ENCODE results near the gene AGTPBP1. TPM values are rescaled to one million over a fixed set of nuclear protein-coding genes. Genes with fewer than 3 reads are reported as not detected.

Gene AGTPBP1
- polyA plus RNA-seq, 4 donors, result 14.2 to 30.4 (median 28.1) TPM

DNA sequence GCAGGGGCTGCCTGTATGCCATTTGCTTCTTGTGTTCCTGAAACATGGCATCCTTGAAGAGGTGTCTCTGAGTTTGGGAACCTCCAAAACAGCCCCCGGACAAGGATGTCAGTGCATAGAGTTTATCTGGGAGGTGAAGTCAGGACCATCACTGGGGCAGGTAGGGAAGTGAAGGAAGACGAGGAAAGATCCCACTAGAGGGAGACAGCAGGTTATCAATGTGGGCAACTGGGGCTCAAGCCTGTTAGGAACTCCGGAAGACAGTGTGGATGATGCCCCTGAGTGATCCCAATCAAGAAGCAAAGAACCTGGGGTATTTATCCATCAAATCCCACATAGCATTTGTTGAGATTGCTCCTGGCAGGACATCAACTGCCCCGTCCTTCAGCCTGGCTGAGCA is 233.1 kb downstream of the AGTPBP1 start:
- DNase-seq (ENCODE audit: low read depth in 4 of 4, low spot score in 3 of 4), result no peak

DNA sequence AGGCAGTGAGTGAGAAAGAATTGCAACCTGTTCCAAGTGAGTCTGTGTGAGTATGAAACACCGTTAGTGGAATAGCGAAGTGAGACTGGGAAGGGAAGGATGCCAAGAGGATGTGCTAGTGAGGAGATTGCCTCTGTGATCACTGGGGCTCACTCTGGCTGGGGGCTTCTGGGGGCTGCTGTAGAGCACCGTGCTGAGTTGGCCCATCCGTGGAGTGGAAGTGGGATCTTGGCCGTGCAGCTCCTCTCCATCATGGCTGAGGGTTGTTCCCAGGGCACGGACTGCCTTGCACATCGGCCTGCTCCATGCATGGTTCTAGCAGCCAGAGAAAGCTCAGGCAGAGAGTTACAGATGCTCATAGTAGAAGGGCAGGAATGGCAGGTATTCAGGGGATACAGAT is 236.1 kb downstream of the AGTPBP1 start:
- DNase-seq (ENCODE audit: low read depth in 4 of 4, low spot score in 3 of 4), result no peak

GRCh38 chr9:85502815-85503655 is 238.7 kb downstream of the AGTPBP1 start:
- DNase-seq (ENCODE audit: low read depth in 4 of 4, low spot score in 3 of 4), result no peak

GRCh38 chr9:85501882-85502281 is 239.9 kb downstream of the AGTPBP1 start:
- no peak for DNase-seq (ENCODE audit: low read depth in 4 of 4, low spot score in 3 of 4)

GRCh38 chr9:85501456-85501855 is 240.3 kb downstream of the AGTPBP1 start:
- DNase-seq (ENCODE audit: low read depth in 4 of 4, low spot score in 3 of 4), result no peak

Other genes with a start within 250 kb of the AGTPBP1 start
- gene NAA35, start 199.2 kb upstream of the AGTPBP1 start, polyA plus RNA-seq (ENCODE audit: insufficient read length in 4 of 4), result 10 to 100 TPM; 22.6 to 36.7 (median 34.3) TPM